ENCODE results near the gene CNTNAP5.

DNA sequence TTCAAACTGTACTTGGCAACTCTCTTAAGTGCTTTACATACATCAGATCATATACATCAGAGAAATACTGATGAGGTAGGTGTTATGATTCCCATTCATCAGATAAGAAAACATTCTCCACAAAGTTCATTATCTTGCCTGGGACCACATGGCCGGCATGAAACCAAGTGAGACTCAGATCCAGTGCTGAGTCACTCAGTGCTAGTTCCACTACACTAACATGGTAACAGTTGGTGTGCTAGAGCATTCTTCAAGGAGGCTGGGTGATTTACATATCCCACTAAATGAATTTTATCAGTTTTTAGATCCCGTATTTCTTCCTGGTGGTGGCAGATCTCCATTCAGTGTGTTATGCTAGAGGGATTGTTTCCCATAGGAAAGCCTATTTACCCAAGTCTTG lies 772.0 kb downstream of the CNTNAP5 start:
- TF ChIP-seq, protein P1, sequence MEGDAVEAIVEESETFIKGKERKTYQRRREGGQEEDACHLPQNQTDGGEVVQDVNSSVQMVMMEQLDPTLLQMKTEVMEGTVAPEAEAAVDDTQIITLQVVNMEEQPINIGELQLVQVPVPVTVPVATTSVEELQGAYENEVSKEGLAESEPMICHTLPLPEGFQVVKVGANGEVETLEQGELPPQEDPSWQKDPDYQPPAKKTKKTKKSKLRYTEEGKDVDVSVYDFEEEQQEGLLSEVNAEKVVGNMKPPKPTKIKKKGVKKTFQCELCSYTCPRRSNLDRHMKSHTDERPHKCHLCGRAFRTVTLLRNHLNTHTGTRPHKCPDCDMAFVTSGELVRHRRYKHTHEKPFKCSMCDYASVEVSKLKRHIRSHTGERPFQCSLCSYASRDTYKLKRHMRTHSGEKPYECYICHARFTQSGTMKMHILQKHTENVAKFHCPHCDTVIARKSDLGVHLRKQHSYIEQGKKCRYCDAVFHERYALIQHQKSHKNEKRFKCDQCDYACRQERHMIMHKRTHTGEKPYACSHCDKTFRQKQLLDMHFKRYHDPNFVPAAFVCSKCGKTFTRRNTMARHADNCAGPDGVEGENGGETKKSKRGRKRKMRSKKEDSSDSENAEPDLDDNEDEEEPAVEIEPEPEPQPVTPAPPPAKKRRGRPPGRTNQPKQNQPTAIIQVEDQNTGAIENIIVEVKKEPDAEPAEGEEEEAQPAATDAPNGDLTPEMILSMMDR (conservative IDR thresholded peaks at IDR 0.05; ENCODE audit: low read depth, low read length) = no peak
- TF ChIP-seq CEBPB (IDR thresholded peaks at IDR 0.05; ENCODE audit: low read depth, low read length) = no peak
- TF ChIP-seq MXI1 (IDR thresholded peaks at IDR 0.05; ENCODE audit: borderline replicate concordance, low read depth, low read length) = no peak
- no peak for TF ChIP-seq MAZ (IDR thresholded peaks at IDR 0.05; ENCODE audit: borderline replicate concordance, low read depth, low read length)
- TF ChIP-seq POLR2A (IDR thresholded peaks at IDR 0.05; ENCODE audit: low read depth, low read length) = no peak
- TF ChIP-seq MAFK (IDR thresholded peaks at IDR 0.05; ENCODE audit: low read depth, low read length) = no peak
- no peak for TF ChIP-seq BHLHE40 (IDR thresholded peaks at IDR 0.05; ENCODE audit: low read depth, low read length)
- no peak for TF ChIP-seq RCOR1 (IDR thresholded peaks at IDR 0.05; ENCODE audit: insufficient replicate concordance, low read length)
- no peak for TF ChIP-seq RAD21 (IDR thresholded peaks at IDR 0.05; ENCODE audit: low read length)
- no peak for TF ChIP-seq RFX5 (IDR thresholded peaks at IDR 0.05; ENCODE audit: low read depth, low read length)
- no peak for TF ChIP-seq SMC3 (IDR thresholded peaks at IDR 0.05; ENCODE audit: low read depth, low read length)
- TF ChIP-seq, protein P2, sequence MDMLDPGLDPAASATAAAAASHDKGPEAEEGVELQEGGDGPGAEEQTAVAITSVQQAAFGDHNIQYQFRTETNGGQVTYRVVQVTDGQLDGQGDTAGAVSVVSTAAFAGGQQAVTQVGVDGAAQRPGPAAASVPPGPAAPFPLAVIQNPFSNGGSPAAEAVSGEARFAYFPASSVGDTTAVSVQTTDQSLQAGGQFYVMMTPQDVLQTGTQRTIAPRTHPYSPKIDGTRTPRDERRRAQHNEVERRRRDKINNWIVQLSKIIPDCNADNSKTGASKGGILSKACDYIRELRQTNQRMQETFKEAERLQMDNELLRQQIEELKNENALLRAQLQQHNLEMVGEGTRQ (IDR thresholded peaks at IDR 0.05; ENCODE audit: low read depth, low read length) = no peak

Data from IMR-90 (cell line).